Fibroblast of lung (primary cell): ENCODE measurements around the gene RGS10. TPM values are rescaled to one million over a fixed set of nuclear protein-coding genes. Genes with fewer than 3 reads are reported as not detected.
A peak's percentile ranks its signal among the peaks of the same experiment; 100 is the strongest.

ENCODE experiments used
- DNase-seq, 2 donors: peaks; one replicate each; pipeline versions ENCODE4 v3.0.0 to v3.0.0-alpha.2; 2010; ENCODE audit warnings: low read depth in 2 of 2
- H2AFZ ChIP-seq: 2 replicates; pipeline ENCODE4 v1.5.1; 2012; ENCODE audit warnings: low read length, control low read depth, inconsistent platforms
- H3K27ac ChIP-seq: 2 replicates; pipeline ENCODE4 v1.5.1; 2011; ENCODE audit warnings: low read length, control low read depth; ENCODE audit not compliant: insufficient read depth
- H3K27me3 ChIP-seq: 2 replicates; pipeline ENCODE4 v1.5.1; 2011; ENCODE audit warnings: mild to moderate bottlenecking, low read length; ENCODE audit not compliant: control insufficient read depth, insufficient read depth
- H3K36me3 ChIP-seq: 2 replicates; pipeline ENCODE4 v1.5.1; 2011; ENCODE audit warnings: low read length; ENCODE audit not compliant: control insufficient read depth, insufficient read depth
- H3K4me1 ChIP-seq: 2 replicates; pipeline ENCODE4 v1.5.1; 2011; ENCODE audit warnings: low read length; ENCODE audit not compliant: control insufficient read depth, insufficient read depth; ENCODE audit errors: extremely low read depth
- H3K4me2 ChIP-seq: 2 replicates; pipeline ENCODE4 v1.5.1; 2011; ENCODE audit warnings: low read length, control low read depth; ENCODE audit not compliant: insufficient read depth; ENCODE audit errors: extremely low read depth
- H3K4me3 ChIP-seq, 4 experiments: fragments of 200-600 bp in 1 of 4; sonication (generic) in 1 of 4; replicated peaks in 1 of 4; 2 replicates each; pipeline ENCODE4 v1.5.1; 2011 to 2016; ENCODE audit warnings: low read length in 4 of 4, low read depth in 3 of 4, mild to moderate bottlenecking in 3 of 4, control low read depth in 2 of 4, inconsistent platforms in 1 of 4, mixed read lengths in 1 of 4; ENCODE audit not compliant: insufficient read depth in 1 of 4; ENCODE audit errors: control extremely low read depth in 1 of 4
- H3K79me2 ChIP-seq: 2 replicates; pipeline ENCODE4 v1.5.1; 2012; ENCODE audit warnings: mild to moderate bottlenecking, low read length, inconsistent platforms; ENCODE audit not compliant: control insufficient read depth, insufficient read depth
- H3K9ac ChIP-seq: 2 replicates; pipeline ENCODE4 v1.5.1; 2011; ENCODE audit warnings: mild to moderate bottlenecking, low read length, control low read depth; ENCODE audit not compliant: insufficient read depth
- H3K9me3 ChIP-seq: 2 replicates; pipeline ENCODE4 v1.5.1; 2012; ENCODE audit warnings: low read depth, low read length; ENCODE audit not compliant: control insufficient read depth, insufficient read depth
- H4K20me1 ChIP-seq: 2 replicates; pipeline ENCODE4 v1.5.1; 2011; ENCODE audit warnings: low read length; ENCODE audit not compliant: control insufficient read depth, insufficient read depth; ENCODE audit errors: extremely low read depth
- EZH2 ChIP-seq: IDR thresholded peaks from 2 replicates; pipeline ENCODE4 v1.5.1; 2012; ENCODE audit warnings: low read length, control low read depth, mild to moderate bottlenecking; ENCODE audit errors: missing control alignments
- polyA plus RNA-seq, 2 donors: library from polyadenylated mRNA; depleted of rRNA in 1 of 2; stranded (reverse) in 1 of 2; unstranded in 1 of 2; fragments of >200 nt; gene quantifications; 2 replicates each; pipeline ENCODE4 v1.2.1, GENCODE V29; 2011 to 2012; ENCODE audit warnings: missing spikeins in 1 of 2
- total RNA-seq: library from RNA; depleted of rRNA; stranded (reverse); fragments of >200 nt; gene quantifications from 2 replicates; pipeline ENCODE4 v1.2.1, GENCODE V29; 2014
- TF ChIP-seq, protein P1 (sequence below), 2 donors: IDR thresholded peaks in 1 of 2; conservative IDR thresholded peaks in 1 of 2; 1 replicate in 1 of 2; 2 replicates in 1 of 2; pipeline ENCODE4 v1.5.1; 2011 to 2012; ENCODE audit warnings: low read length in 2 of 2, control low read depth in 1 of 2, inconsistent platforms in 1 of 2, low read depth in 1 of 2, mild to moderate bottlenecking in 1 of 2

RGS10 gene
- total and polyA plus RNA-seq, 2 donors (not counting 1 experiment from before 2014, with no cell fraction given): 50.9 to 103 TPM

DNA sequence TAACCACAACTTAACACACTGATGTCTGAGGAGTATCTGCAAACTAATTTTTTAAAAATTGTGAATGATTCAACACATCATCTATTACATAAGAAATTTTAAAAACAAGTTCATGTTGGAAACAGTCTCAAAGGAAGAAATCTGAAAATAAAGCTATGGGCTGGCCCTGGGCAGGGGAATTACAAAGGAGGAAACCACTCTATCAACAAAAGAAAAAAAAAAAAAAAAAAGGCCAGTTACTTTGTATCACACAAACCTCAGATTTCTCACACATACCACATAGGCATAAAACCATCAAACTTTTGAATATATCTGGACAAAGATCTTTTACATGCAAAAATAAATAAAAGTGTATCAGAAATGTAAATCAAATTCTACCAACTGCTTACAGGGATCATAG lies 33.5 kb upstream of the RGS10 start:
- Histone ChIP-seq H2AFZ (no peak overlapping the region), H4K20me1 (no peaks in the 10 kb centered on the region), H3K9ac (no peak overlapping the region), H3K27me3 (no peaks in the 10 kb centered on the region), H3K79me2 (no peaks in the 10 kb centered on the region), H3K27ac (no peak overlapping the region), H3K9me3 (no peaks in the 10 kb centered on the region), H3K4me2 (no peak overlapping the region), H3K36me3 (peaks cover 4% of the 10 kb centered on the region), H3K4me3 (no peak overlapping the region), H3K4me1 (no peaks in the 10 kb centered on the region)
- DNase-seq: no peak
- TF ChIP-seq EZH2: no peak
- TF ChIP-seq, protein P1, sequence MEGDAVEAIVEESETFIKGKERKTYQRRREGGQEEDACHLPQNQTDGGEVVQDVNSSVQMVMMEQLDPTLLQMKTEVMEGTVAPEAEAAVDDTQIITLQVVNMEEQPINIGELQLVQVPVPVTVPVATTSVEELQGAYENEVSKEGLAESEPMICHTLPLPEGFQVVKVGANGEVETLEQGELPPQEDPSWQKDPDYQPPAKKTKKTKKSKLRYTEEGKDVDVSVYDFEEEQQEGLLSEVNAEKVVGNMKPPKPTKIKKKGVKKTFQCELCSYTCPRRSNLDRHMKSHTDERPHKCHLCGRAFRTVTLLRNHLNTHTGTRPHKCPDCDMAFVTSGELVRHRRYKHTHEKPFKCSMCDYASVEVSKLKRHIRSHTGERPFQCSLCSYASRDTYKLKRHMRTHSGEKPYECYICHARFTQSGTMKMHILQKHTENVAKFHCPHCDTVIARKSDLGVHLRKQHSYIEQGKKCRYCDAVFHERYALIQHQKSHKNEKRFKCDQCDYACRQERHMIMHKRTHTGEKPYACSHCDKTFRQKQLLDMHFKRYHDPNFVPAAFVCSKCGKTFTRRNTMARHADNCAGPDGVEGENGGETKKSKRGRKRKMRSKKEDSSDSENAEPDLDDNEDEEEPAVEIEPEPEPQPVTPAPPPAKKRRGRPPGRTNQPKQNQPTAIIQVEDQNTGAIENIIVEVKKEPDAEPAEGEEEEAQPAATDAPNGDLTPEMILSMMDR (conservative IDR thresholded peaks at IDR 0.05 in 1 of 2, IDR thresholded peaks at IDR 0.05 in 1 of 2; ENCODE audit: low read depth in 1 of 2, low read length in 2 of 2): no peak

DNA sequence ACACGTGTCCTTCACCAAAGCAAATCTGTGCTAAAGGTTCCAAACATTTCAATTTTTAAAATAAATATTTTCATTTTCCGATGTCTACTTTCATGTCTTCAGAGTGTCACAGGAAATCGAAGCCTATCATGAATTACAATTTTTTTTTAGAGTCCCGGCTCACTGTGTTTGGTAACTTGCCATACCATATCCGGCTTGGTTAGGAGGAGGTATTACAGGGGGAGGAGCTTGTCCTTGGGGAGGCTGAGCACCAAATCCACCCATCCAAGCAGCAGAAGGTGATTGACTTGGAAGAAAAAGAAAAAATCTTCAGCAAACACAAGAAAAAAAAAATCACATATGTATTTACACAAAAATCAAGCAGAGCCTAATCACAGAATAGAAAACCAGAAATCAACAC lies 33.0 kb upstream of the RGS10 start:
- H3K9ac ChIP-seq: no peak overlapping the region
- H3K27me3 ChIP-seq: no peaks in the 10 kb centered on the region
- TF ChIP-seq, protein P1 (conservative IDR thresholded peaks at IDR 0.05 in 1 of 2, IDR thresholded peaks at IDR 0.05 in 1 of 2; ENCODE audit: low read depth in 1 of 2, low read length in 2 of 2): no peak
- TF ChIP-seq EZH2: no peak
- no peak overlapping the region for H2AFZ ChIP-seq
- H3K4me1 ChIP-seq: no peaks in the 10 kb centered on the region
- no peak overlapping the region for H3K27ac ChIP-seq
- H3K4me3 ChIP-seq: no peak overlapping the region
- no peaks in the 10 kb centered on the region for H3K9me3 ChIP-seq
- peak; percentile 39 to 40 for DNase-seq
- H3K4me2 ChIP-seq: no peak overlapping the region
- H3K79me2 ChIP-seq: no peaks in the 10 kb centered on the region
- peaks cover 4% of the 10 kb centered on the region for H3K36me3 ChIP-seq
- no peaks in the 10 kb centered on the region for H4K20me1 ChIP-seq

DNA sequence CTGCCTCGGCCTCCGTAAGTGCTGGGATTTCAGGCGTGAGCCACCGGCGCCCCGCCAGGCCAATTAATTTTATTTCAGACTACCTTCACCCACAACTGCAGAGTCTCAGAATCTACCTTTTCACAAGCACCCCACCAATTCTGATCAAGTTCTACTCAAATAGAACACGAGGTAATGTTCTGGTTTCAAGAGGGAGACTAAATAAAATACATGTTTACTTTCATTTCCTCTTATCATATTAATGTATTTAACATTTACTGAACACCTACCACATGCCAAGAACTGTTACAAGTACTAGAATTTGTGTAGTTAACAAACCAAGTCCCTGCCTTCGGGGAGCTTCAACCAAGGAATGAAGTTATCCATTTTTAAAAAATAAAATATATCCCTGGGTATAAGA lies 25.5 kb upstream of the RGS10 start:
- Histone ChIP-seq H3K9ac (no peak overlapping the region), H3K79me2 (no peaks in the 10 kb centered on the region), H3K36me3 (no peaks in the 10 kb centered on the region), H3K27me3 (no peaks in the 10 kb centered on the region), H3K27ac (no peak overlapping the region), H3K4me3 (no peak overlapping the region), H3K4me2 (no peak overlapping the region), H2AFZ (no peak overlapping the region), H3K9me3 (no peaks in the 10 kb centered on the region), H3K4me1 (no peaks in the 10 kb centered on the region), H4K20me1 (no peaks in the 10 kb centered on the region)
- DNase-seq: no peak
- TF ChIP-seq, protein P1 (conservative IDR thresholded peaks at IDR 0.05 in 1 of 2, IDR thresholded peaks at IDR 0.05 in 1 of 2; ENCODE audit: low read depth in 1 of 2, low read length in 2 of 2): no peak
- no peak for TF ChIP-seq EZH2
